Effector CD4-positive, alpha-beta T cell (primary cell): Measurements from ENCODE around the gene TMEM121.

Experiments
- DNase-seq: peaks from one replicate; pipeline ENCODE4 v3.0.0-alpha.2; 2020
- total RNA-seq: gene quantifications from one replicate; lab custom pipeline; 2026; lab: John Stamatoyannopoulos, UW

TMEM121 gene
- total RNA-seq = 4.3 reads per million, percentile 17 among the genes with 10 or more reads in this experiment

DNA sequence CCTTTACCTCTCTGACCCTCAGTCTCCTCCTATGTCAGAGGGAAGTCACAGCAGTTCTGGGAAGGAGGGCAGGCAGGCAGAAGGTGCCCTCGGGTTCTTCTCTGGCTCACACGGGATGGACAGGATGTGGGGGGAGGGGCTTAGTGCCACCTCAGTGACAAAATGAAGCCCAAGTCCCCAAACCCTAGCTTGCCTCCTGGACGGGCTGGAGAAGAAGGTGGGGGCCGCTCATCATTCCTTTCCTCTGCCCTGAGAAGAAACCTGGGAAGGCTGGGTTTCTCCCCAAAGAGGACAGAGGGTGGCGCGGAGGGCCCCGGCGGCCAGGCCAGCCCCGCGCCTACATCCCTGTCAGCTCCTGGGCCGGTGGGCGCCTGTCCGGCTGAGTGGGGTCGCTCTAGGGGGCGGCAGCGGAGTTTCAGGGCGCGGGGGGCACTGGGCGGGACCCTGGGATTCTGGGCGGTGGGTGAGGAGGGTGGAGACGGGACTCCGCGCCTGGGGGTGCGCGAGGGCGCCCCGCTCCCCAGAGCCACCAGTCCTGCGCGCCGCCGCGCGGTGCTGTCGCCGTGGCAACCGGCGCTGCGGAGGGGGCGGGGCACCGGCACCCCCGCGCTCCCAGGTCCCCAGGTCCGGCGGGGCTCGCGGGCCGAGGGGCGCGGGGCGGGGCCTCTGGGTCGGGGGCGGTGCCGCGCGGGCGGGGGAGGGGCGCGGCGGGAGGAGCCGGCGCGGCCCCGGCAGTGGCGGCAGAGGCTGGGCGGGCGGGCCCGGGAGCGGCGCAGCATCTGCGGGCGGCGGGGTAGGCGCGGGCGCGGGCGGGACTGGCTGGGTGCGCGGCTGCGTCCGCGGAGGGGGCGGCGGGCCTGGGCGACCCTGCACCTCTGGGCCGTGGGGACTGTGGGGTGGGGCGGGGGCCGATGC, at the start of gene TMEM121:
TMEM121 (plus strand) TSS at position 723 of the 915 bp plus-strand sequence. CDS start 2,252 bp downstream, outside the sequence.
- peak; percentile 21 for DNase-seq

DNA sequence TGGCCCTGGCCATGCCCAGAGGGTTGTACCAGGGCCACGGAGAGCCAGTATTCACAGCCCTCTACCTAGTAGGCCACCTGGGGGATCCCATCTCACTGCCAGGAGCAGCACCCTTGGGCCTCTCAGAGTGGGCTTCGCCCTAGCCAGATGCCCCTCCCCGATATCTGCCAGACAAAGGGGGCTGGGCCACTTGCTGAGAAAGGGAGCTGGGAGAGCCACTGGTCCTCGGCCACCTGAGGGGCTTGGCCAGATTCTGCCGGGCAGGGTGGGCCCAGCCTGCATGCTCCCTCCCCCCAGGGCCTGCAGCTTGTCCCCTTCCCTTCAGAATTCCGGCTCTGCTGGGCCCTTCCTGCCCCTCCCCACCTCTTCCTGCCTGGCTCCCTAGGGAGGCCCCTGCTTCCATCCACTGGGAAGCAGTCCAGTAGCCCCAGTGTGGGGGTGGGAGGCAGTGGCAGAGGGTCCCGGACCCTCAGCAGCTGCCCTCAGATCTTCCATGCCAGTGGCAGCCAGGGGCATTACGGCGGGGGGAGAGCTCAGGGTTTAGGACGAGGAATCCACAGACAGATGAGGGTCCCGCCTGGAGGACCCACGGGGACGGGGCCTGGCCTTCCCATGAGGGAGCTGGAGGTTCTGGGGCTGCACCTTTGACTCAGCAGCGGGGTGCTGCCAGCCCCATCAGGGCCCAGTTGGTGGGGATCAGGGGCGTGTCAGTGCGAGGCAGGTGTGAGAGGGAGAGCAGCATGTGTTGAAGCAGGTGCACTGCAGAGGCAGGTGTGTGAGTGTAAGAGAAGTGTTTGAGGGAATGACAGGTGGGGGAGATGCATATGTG, 49.3 kb upstream of the TMEM121 start:
- DNase-seq = no peak

DNA sequence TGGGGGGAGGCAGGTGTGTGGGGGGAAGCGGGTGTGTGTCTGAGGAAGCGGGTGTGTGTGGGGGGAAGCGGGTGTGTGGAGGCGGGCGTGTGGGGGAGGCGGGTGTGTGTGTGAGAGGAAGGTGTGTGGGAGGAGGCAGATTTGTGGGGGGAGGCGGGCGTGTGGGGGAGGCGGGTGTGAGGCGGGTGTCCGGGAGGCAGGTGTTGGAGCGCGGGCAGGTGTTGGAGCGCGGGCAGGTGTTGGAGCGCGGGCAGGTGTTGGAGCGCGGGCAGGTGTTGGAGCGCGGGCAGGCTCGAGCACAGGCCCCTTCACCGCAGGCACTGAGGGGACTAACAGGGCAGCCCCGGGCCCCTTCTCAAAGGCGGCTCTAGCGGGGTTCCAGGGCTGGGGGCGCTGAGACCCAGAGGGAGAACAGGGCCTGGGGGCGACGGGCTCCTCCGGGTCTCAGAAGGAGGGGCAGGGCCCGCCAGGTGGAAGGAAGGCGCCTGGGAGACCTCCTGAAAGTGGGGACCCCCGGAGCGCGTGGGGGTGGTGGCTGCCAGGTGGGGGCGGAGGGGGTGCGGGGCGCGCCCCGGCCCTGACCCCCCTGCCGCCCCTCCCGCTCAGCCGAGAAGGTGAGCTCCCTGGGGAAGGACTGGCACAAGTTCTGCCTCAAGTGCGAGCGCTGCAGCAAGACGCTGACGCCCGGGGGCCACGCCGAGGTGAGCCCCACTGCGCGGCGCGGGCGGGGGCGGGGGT, 48.6 kb upstream of the TMEM121 start:
- DNase-seq = peak; percentile 66

DNA sequence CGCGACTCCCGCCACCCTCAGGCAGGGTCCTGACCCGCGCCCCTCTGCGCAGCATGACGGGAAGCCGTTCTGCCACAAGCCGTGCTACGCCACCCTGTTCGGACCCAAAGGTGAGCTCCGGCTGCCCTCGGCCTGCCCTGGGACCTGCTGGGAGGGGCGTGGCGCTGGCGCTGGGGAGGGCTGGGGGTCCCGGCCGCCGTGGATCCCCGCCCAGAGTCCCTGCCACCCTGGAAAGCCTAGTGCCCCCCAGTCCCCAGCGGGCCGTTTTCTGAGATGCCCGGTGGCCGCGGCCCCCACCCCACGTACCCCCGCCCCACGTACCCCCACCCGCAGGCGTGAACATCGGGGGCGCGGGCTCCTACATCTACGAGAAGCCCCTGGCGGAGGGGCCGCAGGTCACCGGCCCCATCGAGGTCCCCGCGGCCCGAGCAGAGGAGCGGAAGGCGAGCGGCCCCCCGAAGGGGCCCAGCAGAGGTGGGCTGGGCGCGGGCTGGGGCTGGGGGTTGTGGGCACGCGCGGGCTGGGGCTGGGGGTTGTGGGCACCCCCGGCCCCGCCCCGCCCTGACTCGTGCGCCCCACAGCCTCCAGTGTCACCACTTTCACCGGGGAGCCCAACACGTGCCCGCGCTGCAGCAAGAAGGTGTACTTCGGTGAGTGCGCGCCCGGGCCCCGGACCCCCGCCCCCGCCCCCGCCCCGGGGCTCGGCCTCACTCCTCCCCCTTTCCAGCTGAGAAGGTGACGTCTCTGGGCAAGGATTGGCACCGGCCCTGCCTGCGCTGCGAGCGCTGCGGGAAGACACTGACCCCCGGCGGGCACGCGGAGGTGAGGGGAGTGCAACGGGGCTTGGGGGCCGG, 47.8 kb upstream of the TMEM121 start:
- DNase-seq = peak; percentile 50

DNA sequence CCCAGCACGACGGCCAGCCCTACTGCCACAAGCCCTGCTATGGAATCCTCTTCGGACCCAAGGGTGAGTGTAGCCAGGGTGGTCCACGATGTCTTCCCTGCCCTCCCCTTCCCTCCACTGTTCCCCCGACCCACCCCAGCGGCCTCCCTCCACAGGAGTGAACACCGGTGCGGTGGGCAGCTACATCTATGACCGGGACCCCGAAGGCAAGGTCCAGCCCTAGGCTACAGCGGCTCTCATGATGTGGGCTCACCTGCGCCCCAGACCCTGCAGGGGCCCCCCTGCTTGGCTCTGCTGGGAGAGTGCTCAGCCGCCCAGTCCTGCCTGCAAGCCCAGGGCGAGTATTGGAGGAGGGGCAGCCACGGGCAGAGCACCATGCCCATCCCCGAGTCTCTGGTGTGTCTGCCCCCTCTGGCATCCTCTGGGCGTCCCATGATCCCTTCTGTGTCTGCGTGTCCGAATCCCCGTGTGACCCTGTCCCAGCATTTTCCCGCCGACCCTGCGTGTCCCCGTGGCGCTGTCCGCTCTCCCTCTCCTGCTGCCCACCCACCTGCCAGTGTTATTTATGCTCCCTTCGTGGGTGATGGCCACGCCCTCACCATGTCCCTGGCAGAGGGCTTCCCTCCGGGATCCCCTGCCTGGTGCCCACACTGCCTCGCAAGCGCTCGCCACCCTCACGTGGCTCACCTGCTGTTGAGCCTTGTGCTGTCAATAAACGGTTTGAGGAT, 46.8 kb upstream of the TMEM121 start:
- DNase-seq = no peak

DNA sequence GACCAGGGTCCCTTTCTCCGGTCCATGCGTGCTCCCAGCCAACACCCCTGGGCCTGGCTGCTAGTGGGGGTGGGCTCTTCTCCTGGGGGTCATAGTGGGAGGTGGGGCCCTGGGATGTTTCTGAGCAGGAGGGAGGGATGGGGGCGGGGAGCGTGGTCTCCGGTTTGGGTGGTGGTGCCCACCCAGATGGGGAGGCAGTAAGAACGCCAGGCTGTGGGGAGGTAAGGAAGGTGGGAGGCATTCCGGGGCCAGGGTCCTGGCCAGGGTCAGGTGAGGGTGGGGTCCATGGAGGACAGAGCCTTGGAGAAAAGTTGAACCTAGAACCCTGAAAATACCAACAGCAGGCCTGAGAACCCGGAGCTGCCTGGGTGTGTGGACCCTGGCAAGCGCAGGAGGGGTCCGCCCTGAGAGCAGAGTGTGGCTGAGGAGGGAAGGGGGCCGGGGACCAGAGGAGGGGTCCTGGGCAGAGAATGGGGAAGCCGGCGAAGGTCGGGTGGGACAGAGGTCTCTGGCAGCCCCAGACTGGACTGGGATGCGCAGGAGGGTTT, 46.1 kb upstream of the TMEM121 start:
- DNase-seq = no peak

DNA sequence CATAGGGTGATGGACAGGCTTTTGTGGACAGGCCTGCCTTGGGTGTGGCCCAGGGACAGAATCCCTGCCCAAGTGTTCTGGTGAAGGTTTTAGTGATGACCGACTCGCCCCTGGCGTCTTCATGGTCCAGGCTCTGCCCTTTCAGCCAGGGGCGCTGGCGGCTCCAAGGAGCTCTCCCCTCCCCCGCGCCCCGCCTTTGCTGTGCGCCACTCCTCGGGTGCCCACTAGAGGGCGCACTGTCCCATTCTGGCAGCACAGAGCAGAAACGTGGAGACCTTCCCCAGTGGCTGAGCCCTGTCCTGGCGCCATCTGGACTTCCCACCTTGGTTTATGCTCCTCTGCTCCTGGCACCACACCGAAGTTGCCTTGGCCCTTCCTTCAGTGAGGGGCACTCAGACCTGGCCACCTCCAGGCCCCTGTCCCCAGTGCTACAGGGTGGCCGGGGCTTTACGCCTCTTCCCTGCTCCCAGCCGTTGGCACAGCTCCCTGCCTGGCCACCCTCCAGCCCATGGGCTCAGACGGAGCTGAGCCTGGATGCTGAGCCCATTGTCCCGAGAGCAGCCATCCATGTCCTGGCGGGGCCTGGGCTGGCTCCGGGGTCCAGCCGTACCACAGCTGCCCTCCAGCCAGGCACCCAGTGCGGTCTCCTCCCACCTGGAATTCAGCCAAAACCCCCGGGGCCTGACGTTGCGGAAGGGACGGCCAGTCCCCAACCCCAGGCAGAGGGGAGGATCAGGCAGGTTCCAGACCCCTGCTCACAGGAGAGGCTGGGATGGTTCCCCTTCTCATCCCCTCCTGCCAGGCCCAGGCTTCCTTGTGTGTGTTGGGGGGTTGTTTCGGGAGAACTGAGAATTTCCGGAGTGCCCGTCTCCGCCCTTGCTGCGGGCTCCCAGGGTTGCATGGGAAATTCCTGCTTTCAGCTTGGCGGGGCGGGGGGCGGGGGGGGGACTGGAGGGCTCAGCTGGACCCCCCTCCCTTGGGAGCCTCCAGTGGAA, 45.3 kb upstream of the TMEM121 start:
- peak; percentile 87 for DNase-seq

DNA sequence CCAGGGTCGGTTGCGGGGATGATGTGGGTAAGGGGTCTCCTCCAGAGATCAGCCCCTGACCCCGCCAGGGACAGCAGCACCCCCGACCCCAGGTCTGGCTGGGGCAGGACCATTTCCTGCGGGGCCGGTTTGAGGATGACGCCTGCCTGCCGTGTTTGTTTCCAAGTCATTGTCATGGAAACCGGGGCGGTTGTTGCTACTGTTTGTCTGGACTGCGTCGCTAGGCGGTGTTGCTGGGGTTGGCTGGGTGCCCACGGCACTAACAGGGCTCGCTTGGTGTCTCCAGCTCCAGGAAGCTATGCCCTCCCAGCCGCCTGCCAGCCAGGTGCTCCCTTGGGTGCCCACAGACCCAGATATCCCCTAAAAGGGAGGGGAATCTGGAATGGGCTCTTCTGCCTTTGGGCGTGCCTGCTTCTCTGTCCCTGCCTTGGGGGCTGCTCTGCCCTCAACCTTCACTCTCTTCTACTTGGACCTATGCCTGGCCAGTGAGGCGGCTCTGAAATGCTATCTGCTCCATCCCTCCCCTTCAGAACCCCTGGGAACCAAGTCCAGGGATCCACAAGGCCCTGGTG, 44.4 kb upstream of the TMEM121 start:
- DNase-seq = peak; percentile 96

DNA sequence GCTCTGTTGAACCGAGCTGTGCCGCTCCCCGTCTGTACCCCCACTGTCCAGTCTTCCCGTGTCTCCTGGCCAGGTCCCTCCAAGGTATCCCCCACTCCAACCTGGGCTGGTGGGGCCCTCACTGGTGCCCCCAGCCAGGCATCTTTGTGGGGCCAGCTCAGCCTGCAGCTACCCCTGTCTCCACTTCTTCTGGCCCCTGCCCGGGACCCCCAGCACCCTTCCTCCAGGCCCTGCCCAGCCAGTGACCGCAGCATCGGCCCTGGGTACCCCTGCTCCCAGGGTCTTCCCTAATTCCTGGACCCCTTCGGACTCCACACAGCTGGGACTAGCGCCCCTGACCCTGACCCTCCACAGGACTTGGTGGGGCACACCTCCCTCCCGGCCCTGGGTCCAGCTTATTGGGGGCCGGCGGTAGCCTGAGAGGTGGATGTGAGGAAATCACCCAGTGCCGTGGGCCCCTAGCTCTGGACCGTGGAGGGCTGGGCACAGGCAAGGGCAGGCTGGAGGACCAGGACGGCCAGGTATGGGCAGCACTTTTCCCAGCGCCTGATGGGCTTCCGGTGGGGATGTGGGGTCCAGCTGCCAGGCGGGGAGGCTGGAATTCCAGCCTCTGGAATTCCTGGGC, 43.8 kb upstream of the TMEM121 start:
- DNase-seq = no peak

DNA sequence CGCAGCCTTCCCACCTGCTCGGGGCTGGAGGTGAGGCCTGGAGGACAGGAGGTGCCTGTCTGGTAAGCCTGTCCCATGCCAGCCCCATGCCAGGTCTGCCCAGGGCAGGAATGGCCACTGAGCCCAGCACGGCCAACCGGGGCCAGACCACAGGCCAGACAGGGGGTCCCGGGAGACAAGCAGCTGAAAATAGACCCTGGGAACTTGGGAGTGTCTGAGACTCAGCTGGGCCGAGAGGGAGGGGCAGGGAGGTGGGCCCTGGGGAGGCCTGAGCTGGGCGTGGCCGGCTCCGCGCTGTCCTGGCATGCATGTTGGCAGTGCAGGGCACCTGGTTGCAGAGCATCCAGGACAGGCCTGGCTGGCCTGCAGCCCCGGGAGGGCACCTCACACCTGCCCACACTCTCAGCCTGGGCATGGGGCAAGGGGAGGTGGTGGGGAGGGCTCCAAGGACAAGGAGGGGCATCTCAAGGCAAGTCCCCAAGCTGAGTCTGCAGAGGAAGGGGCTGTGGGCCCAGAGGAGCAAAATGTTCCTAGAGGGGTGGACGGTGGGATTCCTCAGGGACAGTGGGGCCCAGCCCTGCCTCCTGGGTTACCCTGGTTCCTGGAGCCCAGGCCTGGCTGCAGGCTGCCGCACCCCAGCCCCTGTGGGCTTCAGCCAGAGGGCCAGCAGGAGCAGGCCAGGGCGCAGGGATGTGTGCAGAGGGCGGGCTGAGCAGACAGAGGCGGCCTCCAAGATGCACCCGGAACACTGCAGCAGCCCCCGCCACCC, 42.9 kb upstream of the TMEM121 start:
- DNase-seq = no peak

DNA sequence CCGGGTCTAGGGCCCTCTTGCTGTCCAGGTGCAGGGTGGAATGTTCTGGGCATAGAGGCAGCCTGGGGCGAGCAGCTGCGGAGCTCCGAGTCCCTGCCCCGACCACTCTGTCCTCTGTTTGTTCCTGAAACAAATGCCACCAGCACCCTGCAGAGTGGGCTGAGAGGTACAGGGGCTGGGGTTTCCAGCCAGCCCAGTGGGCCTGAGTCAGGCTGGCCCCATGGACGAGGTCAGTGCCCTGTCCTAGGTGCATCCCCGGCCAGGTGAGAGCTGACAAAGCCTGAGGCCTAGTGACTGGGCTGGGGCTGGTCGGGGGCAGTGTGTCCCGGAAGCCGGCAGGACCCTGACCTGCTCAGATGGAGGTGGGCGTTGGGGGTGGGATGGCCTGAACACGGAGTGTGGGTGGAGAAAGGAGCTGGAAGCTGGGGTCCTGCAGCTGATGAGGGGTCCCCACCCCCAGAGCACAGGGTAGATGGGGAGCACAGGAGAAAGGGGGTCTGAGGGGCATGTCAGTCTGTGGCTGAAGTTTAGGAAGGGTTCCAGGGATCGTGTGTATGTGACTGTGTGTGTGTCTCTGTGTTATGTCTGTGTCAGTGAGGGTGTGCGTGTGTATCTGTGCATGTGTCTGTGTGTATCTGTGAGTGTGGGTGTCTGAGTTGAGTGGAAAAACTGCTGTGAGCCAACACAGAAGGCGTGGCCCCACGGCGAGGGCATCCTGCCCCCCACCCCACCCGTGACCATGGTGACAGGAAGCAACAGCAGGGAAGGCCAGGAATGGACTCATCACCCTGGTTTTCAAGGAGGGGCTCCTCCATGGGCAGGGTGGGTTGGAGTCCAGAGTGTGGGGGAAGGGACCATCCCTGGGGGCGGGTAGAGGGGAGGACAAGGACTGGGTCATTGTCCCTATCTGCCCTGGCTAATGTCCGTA, 42.0 kb upstream of the TMEM121 start:
- peak; percentile 56 for DNase-seq

DNA sequence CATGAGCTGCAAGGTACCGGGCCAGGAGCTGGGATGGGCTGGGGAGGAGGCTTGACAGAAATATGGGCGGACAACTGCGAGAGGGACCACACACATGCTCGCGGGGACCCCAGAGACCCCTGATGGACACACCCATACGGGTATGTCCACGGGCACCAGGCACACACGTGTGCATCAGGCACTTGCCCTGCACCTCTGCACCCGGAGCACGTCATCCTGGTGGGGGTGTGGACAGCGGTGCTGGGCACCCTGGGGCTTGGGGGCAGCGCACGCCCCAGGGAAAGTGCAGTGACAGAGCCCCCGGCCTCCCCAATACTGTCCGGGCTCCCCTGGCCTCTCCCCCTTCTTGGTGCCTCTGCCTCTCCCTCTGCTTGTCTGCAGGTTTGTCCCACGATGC, 41.4 kb upstream of the TMEM121 start:
- DNase-seq = no peak

DNA sequence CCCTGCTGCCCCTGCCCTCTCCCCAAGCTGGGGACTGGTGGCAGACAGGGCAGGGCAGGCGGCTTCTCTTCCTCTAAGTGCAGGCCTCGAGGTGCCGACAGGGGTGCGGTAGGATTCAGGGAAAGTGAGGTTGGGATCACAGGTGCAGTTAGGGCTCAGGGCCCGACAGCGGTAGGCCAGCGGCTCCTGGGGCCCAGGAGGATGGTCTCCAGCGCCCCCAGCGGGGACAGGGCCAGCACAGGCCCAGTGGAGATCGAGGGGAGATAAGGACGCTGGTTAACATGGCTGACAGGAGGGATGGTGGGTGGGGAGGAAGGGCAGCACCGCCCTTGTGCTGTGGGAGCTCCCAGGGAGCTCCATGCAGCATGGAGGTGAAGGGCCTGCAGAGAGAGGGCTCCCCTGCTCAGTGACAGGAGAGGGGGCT, 40.6 kb upstream of the TMEM121 start:
- no peak for DNase-seq

DNA sequence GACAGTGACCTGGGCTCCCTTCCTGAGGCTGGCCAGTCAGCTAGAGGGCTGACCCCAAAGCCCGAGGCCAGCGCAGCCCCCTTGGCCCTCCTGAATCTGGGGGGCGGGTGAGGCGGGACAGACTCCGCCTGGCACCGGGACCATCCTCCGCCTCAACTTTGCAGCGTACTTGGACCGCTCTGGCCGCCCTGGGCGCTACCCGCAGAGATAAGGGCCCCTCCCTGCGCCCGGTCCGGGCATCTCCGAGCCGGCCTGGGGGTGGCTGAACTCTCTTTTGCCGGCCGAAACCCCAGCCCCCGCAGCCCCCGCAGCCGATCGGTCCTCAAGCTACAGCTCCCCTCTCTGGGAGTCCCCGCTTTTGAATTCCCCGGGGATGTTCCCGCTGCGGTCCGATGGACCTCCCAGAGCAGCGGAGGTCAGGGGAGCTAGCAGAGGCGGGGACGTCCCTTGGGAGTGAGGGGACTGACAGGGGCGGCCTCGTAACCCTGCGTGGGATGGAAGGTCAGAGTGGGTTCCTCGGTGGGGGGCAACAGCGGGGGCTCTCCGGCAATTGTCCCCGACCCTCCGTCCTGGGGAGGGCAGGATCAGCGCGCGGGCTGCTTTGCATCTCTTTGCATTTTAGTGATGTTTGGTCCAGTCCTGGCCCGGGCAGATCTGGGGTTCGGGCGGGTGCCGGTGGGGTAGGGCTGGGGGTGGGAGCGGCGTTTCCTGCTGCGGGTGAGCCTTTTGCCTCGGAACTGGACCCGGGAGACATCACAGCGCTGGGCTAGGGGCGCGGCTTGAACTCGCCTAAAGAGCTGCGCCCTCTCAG, 40.0 kb upstream of the TMEM121 start, which contains the start of gene CRIP1:
CRIP1 (plus strand) TSS at position 724 of the 811 bp plus-strand sequence. CDS start 374 bp downstream, outside the sequence.
- no peak for DNase-seq

DNA sequence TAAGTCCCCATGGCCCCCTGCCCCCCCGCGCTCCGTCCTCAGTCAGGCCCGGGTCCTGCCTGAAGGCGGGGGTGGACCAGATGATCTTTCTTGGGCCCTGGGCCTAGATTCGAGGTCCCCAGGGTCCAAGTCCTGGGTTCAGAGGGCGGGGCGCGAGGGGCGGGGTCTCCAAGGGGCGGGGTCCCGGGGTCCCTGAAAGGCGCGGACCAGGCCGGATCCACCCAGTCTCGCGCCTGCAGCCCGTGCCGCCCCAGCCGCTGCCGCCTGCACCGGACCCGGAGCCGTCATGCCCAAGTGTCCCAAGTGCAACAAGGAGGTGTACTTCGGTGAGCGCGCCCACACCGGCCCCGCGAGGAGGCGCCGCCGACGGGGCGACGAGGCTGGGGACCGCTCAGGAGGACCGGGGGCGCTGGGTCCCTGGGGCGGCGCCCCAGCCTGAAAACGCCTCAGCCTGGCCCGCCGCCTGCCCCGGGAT, 39.4 kb upstream of the TMEM121 start:
- DNase-seq = peak; percentile 49
